PFSK-1 (cell line): ENCODE measurements around the gene SCAMP1.

Source experiments
- POLR2AphosphoS5 ChIP-seq: IDR thresholded peaks from 2 replicates; pipeline ENCODE4 v1.6.1; 2012; ENCODE audit warnings: low read depth, mild to moderate bottlenecking, control low read depth, low read length, moderate library complexity
- REST ChIP-seq, 2 experiments: IDR thresholded peaks; 2 replicates each; pipeline versions ENCODE4 v1.6.1 to v1.8.0; 2011 to 2012; ENCODE audit warnings: low read depth in 2 of 2, low read length in 2 of 2, control low read depth in 1 of 2, inconsistent platforms in 1 of 2, mild to moderate bottlenecking in 1 of 2, moderate library complexity in 1 of 2; ENCODE audit not compliant: insufficient read depth in 1 of 2
- SIN3A ChIP-seq: IDR thresholded peaks from 2 replicates; pipeline ENCODE4 v1.6.1; 2012; ENCODE audit warnings: mild to moderate bottlenecking, low read length, moderate library complexity, borderline replicate concordance; ENCODE audit not compliant: insufficient read depth
- TAF1 ChIP-seq: IDR thresholded peaks from 2 replicates; pipeline ENCODE4 v1.6.1; 2012; ENCODE audit warnings: low read length, control low read depth, borderline replicate concordance; ENCODE audit not compliant: insufficient read depth

- TF ChIP-seq SIN3A: no peak
- TF ChIP-seq TAF1: no peak
- no peak for TF ChIP-seq REST (IDR thresholded peaks at IDR 0.05; ENCODE audit: insufficient read depth in 1 of 2, low read depth in 2 of 2, low read length in 2 of 2)
- no peak for TF ChIP-seq POLR2AphosphoS5
Observed at GRCh38 chr5:78354066-78354670, 6.2 kb upstream of the SCAMP1 start.
